NCI-H187 (cell line): ENCODE measurements around the gene TFE3.
"Not testable (repeated sequence)": the region's sequence is repeated elsewhere in the genome, so short reads cannot be mapped to it uniquely, and the experiment has no call there.

Experiments
- DNase-seq, 2 experiments: peaks; one replicate each; lab custom pipeline; 2025; lab: John Stamatoyannopoulos, UW

Gene TFE3

DNA sequence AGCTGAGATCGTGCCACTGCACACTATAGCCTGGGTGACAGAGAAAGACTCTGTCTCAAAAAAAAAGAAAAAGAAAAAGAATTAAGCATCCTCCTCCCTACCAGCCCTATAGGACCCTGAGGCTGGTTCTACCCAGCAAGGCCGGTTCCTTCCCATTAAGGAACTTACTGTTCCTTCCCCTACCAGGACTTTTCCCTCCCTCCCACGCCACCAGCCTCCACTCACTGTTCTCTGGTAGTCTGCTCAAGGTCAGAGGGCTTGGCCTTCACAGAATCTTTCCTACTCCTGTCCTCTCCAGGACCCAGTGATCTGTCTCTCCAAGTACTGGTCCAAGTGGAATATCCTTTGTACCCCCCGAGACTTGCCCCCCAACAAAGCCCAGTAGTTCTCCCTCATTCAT is 42.5 kb downstream of the TFE3 start:
- DNase-seq, result no peak

DNA sequence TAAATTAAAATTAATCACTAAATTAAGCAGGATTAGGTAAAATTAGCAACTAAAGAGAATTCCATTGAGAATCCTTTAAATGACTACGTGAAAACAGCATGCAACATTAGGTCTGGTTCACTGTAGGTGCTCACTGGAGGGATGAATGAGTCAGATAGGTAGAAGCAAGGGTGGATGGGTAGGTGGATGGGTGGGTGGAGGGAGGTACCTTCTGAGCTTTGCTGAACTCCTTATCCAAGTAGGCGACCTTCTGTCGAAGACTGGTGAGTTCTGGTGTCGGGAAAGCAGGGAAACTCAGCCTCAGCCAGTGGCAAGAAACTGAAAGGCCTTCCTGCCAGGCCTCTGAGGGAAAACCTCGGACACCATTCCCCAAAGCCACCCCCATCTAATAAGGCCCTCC is 44.1 kb downstream of the TFE3 start:
- no peak for DNase-seq

DNA sequence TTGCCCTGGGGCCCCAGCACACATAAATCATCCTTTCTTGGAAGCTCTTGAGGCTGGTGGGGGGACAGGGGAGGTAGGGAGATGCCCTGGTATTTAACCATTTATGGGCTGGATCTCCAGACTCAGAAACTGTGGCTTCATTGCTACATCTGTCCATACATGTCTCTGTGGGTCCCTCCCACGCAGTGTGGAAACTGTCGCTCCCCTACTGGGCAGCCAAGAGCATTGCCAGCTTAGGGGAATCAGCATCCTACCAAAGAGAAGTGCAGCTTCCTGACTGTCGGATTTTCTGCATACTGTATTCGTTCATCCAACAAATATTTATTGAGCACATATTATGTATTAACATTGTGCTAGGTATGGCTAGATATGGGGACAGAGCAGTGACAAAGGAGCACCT is 44.8 kb downstream of the TFE3 start:
- DNase-seq, result no peak

DNA sequence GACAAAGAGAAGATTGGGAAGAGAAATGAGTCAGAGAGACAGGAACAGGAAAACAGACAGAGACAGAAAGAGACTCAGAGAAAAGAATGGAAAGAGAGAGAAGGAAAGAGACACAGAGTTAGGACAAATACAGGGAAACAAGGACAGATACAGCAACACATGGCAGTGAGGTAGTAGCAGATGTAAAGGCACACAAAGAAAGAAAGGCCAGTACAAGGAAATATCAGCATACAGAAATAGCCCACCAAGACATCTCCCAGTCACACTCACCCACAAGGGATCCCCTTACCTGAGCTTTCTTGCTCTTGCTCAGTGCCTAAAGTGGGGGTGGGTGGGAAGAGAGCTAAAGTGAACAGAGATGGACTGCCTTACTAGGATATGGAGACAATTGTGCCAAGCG is 45.3 kb downstream of the TFE3 start:
- no peak for DNase-seq

DNA sequence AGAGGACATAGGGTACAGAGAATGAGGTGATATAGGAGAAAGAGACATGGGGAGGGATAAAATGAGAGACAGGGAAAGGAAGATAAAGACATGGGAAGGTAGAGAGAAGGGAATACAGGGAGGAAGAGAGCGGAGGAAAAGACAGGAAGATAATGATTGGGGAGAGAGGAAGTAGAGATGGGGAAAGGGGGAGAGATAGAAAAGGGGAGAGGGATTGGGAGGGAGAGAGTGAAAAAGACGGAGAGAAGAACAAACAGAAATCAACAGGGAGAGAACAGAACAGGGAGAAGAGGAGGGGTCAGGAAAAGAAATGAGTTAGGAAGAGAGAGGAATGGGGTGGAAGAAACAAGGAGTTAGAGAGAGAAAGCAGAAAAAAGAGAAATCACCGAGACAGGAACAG is 45.7 kb downstream of the TFE3 start:
- no peak for DNase-seq

DNA sequence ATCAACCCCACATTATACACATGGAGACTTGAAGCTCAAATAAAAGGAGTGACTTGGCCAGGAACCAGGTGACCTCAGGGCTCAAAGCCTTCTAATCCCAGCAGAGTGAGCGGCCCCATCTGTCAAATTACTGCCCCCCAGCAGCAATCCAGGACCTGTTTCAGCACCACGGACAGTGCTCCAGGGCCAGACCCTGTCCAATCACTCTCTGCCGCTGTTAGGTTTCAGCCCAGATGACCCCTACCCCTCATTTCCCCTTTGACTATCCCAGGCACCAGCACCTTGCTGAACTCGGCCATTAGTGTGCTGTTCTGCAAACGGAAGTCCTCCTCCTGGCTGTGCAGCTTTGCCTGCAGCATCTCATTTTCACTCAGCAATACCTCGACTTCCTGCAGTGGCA is 46.2 kb downstream of the TFE3 start:
- DNase-seq, result no peak

DNA sequence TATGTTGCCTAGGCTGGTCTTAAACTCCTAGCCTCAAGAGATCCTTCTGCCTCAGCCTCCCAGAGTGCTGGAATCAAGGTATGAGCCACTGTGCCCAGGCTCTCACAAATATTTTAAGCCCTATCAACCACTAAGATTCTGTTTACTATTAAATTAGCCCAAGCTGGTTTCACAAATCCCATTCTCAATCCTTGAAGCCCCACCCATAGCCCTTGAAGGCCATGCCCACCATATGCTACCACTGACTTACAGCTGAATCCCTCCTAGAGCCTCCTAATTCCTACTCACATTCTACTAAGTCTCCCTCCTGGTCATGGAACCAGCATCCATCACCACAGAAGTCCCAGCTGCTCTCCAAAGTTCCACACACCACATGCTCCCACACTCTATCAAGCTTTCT is 50.8 kb downstream of the TFE3 start:
- no peak for DNase-seq

DNA sequence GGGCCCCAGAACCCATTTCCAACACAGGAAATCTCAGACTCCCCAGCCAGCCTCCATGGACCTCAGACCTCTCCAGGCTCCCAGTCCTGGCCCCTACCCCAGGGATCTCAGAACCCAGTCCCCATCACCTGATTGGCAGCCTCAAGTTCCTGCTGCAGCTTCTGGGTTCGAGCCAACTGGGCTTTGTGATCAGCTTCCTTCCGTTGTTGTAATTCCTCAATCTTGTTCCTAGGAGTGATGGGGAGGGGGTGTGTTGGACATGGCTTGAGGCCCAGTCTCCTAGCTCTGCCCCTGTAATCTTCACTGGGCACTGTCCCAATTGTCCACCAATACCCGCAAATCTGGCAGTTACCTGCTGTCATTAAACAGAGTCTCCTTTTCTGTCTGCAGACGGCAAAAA is 53.7 kb downstream of the TFE3 start:
- DNase-seq, result no peak

DNA sequence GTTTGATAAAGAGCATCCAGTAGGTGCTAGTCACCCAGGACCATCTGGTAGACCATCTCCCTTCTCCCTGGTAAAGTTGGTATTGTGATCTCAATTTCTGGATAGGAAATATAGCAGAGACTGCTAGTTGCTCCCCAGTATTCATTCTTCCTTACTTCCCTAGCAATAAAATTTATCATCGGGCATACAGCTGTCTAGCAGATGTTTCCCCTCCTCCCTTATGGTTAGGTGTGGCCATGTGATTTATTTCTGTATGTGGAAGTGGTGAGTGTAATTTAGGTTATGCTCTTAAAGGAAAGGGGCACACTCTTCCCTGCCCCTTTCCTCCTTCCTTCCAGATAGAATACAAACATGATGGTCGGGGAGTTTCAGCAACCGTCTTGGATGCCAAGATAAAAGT is 59.3 kb downstream of the TFE3 start:
- DNase-seq, result no peak

DNA sequence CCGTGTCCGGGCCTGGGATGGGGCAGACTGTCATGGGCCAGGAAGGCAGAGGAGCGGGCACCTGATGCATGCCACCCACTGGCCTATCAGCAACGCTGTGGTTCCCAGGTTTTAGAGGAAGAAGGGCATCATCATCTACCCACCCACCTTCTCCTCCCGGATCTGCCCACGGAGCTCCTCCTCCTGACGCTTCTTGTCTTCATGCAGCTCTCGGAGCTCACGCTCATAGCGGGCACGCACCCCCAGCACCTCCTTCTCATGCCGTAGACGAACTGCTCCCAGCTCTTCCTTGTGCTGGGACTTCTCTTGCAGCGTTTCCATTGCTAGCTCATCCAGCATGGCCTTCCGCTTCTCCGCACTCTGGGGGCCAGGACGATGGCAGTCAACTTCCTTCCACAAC is 60.1 kb downstream of the TFE3 start:
- DNase-seq, result no peak

DNA sequence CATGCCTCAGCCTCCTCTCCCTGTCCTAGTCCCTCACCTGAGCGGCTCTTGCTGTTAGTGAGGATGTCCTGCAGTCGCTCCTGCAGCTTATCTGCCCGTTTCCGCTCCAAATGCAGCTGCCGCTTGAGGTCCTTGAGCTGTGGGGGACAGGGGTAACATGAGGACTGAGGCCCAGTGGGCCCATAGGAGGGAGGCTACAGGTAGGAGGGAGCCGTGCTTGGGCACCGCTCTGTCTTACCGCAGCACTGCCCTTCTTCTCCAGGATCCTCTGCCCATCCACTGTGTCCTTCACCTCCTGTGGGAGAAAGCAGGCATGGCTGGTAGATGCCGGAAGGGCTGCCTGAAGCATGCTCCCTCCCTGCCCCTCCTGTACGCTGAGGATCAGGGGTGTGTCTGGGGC is 62.0 kb downstream of the TFE3 start:
- DNase-seq, result no peak

DNA sequence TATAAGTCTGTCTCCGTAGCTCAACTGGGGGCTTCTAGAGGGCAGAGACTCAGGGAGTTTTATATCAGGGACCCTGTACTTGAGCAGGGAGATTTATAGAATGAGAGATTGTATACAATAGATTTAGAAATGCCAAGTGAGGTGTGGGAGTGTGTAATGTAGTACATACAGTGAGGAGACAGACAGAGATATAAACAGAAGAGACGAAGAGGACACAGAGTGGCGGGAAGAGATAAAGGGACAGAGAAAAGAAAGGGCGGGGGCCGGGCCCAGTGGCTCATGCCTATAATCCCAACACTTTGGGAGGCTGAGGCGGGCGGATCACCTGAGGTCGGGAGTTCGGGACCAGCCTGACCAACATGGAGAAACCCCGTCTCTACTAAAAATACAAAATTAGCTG is 62.8 kb downstream of the TFE3 start:
- DNase-seq, result not testable (repeated sequence)
